ENCODE results near the gene CRY1.
A peak's percentile ranks its signal among the peaks of the same experiment; 100 is the strongest.
"Not testable (repeated sequence)": the region's sequence is repeated elsewhere in the genome, so short reads cannot be mapped to it uniquely, and the experiment has no call there.

Gene CRY1

DNA sequence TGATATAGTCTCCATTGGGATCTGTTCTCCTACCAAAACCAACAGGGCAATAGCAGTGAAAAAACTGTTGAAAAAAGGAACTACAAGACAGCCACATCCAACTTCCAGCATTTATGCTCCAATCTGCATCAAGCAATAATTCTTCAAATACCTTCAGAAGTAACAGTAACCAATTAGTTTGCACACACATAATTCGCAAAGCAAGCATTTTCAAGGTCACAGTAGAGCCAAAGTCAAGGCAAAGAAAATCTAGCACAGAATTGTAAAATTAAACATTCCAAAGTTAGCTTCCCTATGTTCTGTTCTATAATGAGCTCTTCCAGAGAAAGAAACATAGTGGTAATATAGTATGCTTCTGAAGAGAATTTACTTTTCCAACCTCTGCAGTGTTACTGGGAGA is 95.4 kb downstream of the CRY1 start:
- DNase-seq (ENCODE audit: low read depth), result no peak
- no peak for TF ChIP-seq MYC (IDR thresholded peaks at IDR 0.05; ENCODE audit: low read depth, low read length)
- no peak for TF ChIP-seq CTCF (IDR thresholded peaks at IDR 0.05; ENCODE audit: low read depth, low read length)
- no peak for TF ChIP-seq POLR2A (IDR thresholded peaks at IDR 0.05; ENCODE audit: extremely low read depth, insufficient read length)
- TF ChIP-seq, protein P1, sequence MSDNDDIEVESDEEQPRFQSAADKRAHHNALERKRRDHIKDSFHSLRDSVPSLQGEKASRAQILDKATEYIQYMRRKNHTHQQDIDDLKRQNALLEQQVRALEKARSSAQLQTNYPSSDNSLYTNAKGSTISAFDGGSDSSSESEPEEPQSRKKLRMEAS (IDR thresholded peaks at IDR 0.05; ENCODE audit: low read depth, low read length), result no peak
- no peak overlapping the region for H3K4me3 ChIP-seq (ENCODE audit: low read depth, low read length)

DNA sequence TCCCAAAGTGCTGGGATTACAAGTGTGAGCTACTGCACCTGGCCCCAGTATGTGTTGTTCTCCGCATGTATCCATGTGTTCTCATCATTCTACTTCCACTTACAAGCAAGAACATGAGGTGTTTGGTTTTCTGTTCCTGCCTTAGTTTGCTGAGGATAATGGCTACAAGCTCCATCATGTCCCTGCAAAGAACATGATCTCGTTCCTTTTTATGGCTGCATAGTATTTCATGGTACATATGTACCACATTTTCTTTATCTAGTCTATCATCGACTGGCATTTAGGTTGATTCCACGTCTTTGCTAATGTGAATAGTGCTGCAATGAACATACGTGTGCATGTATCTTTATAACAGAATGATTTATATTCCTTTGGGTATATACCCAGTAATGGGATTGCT is 97.2 kb downstream of the CRY1 start:
- not testable (repeated sequence) for DNase-seq (ENCODE audit: low read depth); H3K4me3 ChIP-seq (ENCODE audit: low read depth, low read length)

DNA sequence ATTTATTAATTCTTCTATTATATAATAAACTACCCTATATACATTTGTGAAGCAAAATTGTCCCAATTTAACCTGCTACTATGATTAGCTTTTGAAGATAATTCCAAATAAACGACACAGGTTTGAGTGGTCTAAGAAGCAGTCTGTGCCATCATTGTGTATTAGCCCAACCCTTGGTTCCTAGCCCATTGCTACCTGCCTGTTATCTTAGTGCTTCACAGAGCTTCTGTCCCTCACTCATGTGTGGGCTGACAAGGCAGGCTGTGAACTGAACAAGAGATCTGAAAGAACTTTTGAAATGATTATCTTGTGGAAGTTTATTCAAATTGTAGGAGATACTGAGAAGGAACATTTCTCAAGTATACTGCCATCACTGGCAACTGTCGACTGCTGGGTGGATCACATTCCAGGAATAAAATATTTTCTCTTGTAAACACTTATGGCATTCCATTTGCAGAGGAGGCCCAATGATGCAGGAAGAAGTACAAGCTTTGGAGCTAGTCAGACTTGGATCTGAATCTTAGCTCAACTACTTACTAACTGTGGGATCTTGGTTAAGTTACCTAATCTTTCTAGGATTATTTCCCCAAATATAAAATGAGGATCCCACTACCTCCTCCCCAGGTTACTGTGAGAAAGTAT is 98.6 kb downstream of the CRY1 start:
- no peak overlapping the region for H3K4me3 ChIP-seq (ENCODE audit: low read depth, low read length)
- TF ChIP-seq CTCF (IDR thresholded peaks at IDR 0.05; ENCODE audit: low read depth, low read length), result no peak
- TF ChIP-seq POLR2A (IDR thresholded peaks at IDR 0.05; ENCODE audit: extremely low read depth, insufficient read length), result no peak
- no peak for TF ChIP-seq MYC (IDR thresholded peaks at IDR 0.05; ENCODE audit: low read depth, low read length)
- TF ChIP-seq, protein P1 (IDR thresholded peaks at IDR 0.05; ENCODE audit: low read depth, low read length), result no peak
- no peak for DNase-seq (ENCODE audit: low read depth)

- TF ChIP-seq, protein P1 (IDR thresholded peaks at IDR 0.05; ENCODE audit: low read depth, low read length), result no peak
- no peak for DNase-seq (ENCODE audit: low read depth)
Observed at GRCh38 chr12:106987846-106988245, 105.5 kb downstream of the CRY1 start.

GRCh38 chr12:106986625-106987389 is 106.5 kb downstream of the CRY1 start, which contains the start of gene MTERF2:
TSS of gene MTERF2 (minus strand) at chr12:106987146. CDS start at chr12:106978714, 8,432 bp downstream.
- peak within 1 kb of the TSS; percentile 80 for H3K4me3 ChIP-seq (ENCODE audit: low read depth, low read length)
- TF ChIP-seq CTCF (IDR thresholded peaks at IDR 0.05; ENCODE audit: low read depth, low read length) (no peak), POLR2A (IDR thresholded peaks at IDR 0.05; ENCODE audit: extremely low read depth, insufficient read length) (no peak)
- TF ChIP-seq, protein P1 (IDR thresholded peaks at IDR 0.05; ENCODE audit: low read depth, low read length), result 0 out of 2 replicates have a peak, but pooled peaks have one; percentile 31
- DNase-seq (ENCODE audit: low read depth), result peak; percentile 95

More at GRCh38 chr12:106987846-106988245, 105.5 kb downstream of the CRY1 start:
- no peak overlapping the region for H3K4me3 ChIP-seq (ENCODE audit: low read depth, low read length)

DNA sequence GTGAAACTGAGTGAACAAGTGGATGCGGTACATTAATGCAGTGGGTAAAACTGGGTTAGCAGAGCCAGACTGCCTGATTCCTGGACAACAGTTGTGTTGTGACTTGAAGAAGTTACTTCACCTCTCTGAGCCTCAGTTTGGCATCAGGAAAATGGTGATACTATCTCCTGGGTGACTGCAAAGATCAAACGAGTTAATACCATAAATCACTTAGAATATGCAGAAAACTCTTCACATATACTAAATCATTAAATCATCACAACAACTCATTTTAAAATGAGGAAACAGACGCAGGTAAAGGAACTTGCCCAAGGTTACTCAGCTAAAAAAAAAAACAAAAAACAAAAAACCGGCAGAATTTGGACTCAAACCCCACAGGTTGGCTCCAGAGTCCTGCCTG is 107.2 kb downstream of the CRY1 start:
- H3K4me3 ChIP-seq (ENCODE audit: low read depth, low read length), result peak overlapping the region; percentile 80
- TF ChIP-seq, protein P1 (IDR thresholded peaks at IDR 0.05; ENCODE audit: low read depth, low read length), result no peak
- TF ChIP-seq MYC (IDR thresholded peaks at IDR 0.05; ENCODE audit: low read depth, low read length) (no peak), POLR2A (IDR thresholded peaks at IDR 0.05; ENCODE audit: extremely low read depth, insufficient read length) (no peak), CTCF (IDR thresholded peaks at IDR 0.05; ENCODE audit: low read depth, low read length) (no peak)

More for the DNA sequence above, 107.2 kb downstream of the CRY1 start:
- no peak for DNase-seq (ENCODE audit: low read depth)

Measured in NB4 (cell line).